ENCODE measurements around the gene LIX1L.

DNA sequence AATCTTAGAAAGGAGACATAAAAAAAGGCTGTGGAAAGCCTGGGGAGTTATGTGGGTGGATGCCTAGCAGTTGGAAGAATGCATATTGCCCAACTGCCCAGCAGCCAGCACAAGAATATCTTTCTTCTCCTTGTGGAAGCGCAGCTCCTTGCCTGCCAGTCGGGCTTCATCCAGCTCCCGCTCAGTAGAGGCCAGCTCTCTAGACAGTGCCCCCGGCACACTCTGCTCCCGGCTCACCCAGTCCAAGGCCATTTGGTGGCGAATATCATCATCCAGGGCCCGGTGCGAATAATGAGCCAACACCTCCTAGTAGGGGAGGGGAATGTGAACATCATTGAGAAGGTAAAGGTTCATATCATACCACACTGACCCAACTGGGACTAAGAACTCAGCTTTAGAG is 21.6 kb downstream of the LIX1L start:
- TF ChIP-seq, protein P1, sequence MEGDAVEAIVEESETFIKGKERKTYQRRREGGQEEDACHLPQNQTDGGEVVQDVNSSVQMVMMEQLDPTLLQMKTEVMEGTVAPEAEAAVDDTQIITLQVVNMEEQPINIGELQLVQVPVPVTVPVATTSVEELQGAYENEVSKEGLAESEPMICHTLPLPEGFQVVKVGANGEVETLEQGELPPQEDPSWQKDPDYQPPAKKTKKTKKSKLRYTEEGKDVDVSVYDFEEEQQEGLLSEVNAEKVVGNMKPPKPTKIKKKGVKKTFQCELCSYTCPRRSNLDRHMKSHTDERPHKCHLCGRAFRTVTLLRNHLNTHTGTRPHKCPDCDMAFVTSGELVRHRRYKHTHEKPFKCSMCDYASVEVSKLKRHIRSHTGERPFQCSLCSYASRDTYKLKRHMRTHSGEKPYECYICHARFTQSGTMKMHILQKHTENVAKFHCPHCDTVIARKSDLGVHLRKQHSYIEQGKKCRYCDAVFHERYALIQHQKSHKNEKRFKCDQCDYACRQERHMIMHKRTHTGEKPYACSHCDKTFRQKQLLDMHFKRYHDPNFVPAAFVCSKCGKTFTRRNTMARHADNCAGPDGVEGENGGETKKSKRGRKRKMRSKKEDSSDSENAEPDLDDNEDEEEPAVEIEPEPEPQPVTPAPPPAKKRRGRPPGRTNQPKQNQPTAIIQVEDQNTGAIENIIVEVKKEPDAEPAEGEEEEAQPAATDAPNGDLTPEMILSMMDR (conservative IDR thresholded peaks at IDR 0.05 in 1 of 2, IDR thresholded peaks at IDR 0.05 in 1 of 2; ENCODE audit: low read depth in 1 of 2, low read length in 2 of 2) = no peak
- TF ChIP-seq EZH2 (IDR thresholded peaks at IDR 0.05; ENCODE audit: low read length, missing control alignments) = no peak
